ENCODE data around the gene MOB3C. TPM values are rescaled to one million over a fixed set of nuclear protein-coding genes. Genes with fewer than 3 reads are reported as not detected.

Gene MOB3C
- total RNA-seq, 2 experiments from 2014 or later: 2.7 to 3.8 TPM

DNA sequence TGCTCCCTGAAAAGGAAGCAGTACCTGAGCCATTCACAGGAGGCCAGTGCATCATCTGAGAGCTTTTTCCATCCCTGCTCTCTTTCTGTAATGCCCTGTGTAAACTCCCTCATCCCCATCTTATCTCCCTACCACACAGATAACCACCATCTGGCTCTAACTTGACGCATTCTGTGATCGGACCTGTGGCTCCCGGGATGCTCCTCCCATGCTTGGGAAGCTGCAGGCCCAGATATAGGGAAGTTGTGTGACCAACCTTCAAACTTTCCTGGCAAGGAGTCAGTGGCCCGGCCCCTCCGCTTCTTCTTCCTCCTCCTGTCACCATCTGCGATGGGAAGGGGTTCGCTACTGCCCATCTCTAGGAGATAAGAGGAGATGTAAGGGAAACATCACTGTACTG, 33.6 kb downstream of the MOB3C start:
- no peak overlapping the region for H3K27ac ChIP-seq (ENCODE audit: low read depth, low read length, poor library complexity, severe bottlenecking)
- H3K4me3 ChIP-seq (ENCODE audit: low read depth, low read length, poor library complexity, severe bottlenecking): no peak overlapping the region
- H3K9me2 ChIP-seq (ENCODE audit: insufficient read depth, low read length): no peaks in the 10 kb centered on the region
- BruUV-seq (replicated peaks): no TSS peak
- no peaks in the 10 kb centered on the region for H3K9me3 ChIP-seq (ENCODE audit: low read length)
- no peaks in the 10 kb centered on the region for H3K4me1 ChIP-seq (ENCODE audit: insufficient read depth, low read length, poor library complexity, severe bottlenecking)
- H4K20me1 ChIP-seq (ENCODE audit: insufficient read depth, low read length): no peaks in the 10 kb centered on the region
- H2AFZ ChIP-seq (ENCODE audit: low read length): no peak overlapping the region
- ChIA-PET CTCF (ENCODE audit: unreplicated experiment) (no interaction called here), POLR2A (no interaction called here)
- H3K79me2 ChIP-seq (ENCODE audit: insufficient read depth, low read depth, low read length): no peaks in the 10 kb centered on the region
- no peak for DNase-seq (ENCODE audit: low spot score)
- no peak overlapping the region for H3K4me2 ChIP-seq (ENCODE audit: low read length)
- TF ChIP-seq, protein P1, sequence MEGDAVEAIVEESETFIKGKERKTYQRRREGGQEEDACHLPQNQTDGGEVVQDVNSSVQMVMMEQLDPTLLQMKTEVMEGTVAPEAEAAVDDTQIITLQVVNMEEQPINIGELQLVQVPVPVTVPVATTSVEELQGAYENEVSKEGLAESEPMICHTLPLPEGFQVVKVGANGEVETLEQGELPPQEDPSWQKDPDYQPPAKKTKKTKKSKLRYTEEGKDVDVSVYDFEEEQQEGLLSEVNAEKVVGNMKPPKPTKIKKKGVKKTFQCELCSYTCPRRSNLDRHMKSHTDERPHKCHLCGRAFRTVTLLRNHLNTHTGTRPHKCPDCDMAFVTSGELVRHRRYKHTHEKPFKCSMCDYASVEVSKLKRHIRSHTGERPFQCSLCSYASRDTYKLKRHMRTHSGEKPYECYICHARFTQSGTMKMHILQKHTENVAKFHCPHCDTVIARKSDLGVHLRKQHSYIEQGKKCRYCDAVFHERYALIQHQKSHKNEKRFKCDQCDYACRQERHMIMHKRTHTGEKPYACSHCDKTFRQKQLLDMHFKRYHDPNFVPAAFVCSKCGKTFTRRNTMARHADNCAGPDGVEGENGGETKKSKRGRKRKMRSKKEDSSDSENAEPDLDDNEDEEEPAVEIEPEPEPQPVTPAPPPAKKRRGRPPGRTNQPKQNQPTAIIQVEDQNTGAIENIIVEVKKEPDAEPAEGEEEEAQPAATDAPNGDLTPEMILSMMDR (conservative IDR thresholded peaks at IDR 0.05; ENCODE audit: low read length): no peak
- no peak for TF ChIP-seq EZH2phosphoT487 (IDR thresholded peaks at IDR 0.05; ENCODE audit: borderline replicate concordance, low read depth, low read length)
- peaks cover 17% of the 10 kb centered on the region; the same call in 1 of the 2 replicates for H3K36me3 ChIP-seq (ENCODE audit: insufficient read depth, low read length)
- intact Hi-C loops (cut with micrococcal nuclease; ENCODE audit: unreplicated experiment): no loop called here

DNA sequence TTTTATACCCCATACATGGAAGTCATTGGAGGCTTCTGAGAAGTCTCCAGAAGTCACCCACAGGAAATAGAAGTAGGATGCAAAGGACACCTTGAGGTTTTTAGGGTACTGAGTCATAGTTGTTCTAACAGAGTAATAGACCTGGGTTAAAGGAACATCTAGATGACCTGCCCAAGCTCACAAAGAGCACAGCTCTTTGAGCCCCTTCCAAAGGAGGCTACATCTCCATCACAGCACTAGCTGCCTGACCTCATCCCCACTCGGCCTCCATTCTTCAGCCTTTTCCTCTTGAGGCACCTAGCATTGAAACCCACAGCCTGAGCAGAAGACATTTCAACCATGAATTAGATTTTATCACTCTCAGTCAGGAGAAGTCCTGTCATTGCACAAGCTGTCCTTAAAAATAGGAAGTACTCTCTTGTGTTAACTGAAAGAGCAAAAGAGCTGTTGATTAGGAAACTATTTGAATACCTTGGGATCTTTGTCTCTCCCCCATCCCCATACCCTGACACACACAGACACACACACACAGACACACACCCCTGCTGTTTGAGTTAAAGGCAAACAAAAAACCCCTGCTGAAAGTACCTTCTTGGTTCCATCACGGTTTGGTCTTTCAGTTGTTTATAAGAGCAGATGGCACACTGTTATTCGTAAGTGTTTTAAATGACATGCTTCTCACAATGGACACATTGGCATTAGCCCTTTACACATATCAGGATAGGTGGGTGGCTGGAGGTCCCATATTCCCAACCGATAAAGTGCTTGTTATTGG, 34.7 kb downstream of the MOB3C start:
- no peaks in the 10 kb centered on the region for H3K9me2 ChIP-seq (ENCODE audit: insufficient read depth, low read length)
- H3K4me2 ChIP-seq (ENCODE audit: low read length): no peak overlapping the region
- H3K4me1 ChIP-seq (ENCODE audit: insufficient read depth, low read length, poor library complexity, severe bottlenecking): no peaks in the 10 kb centered on the region
- H2AFZ ChIP-seq (ENCODE audit: low read length): no peak overlapping the region
- TF ChIP-seq, protein P1 (conservative IDR thresholded peaks at IDR 0.05; ENCODE audit: low read length): no peak
- no peak overlapping the region for H3K4me3 ChIP-seq (ENCODE audit: low read depth, low read length, poor library complexity, severe bottlenecking)
- no TSS peak for BruUV-seq (replicated peaks)
- POLR2A ChIA-PET: no interaction called here
- no peak overlapping the region for H3K27ac ChIP-seq (ENCODE audit: low read depth, low read length, poor library complexity, severe bottlenecking)
- H4K20me1 ChIP-seq (ENCODE audit: insufficient read depth, low read length): no peaks in the 10 kb centered on the region
- CTCF ChIA-PET (ENCODE audit: unreplicated experiment): no interaction called here
- no peaks in the 10 kb centered on the region for H3K79me2 ChIP-seq (ENCODE audit: insufficient read depth, low read depth, low read length)
- intact Hi-C loops (cut with micrococcal nuclease; ENCODE audit: unreplicated experiment): no loop called here
- H3K9me3 ChIP-seq (ENCODE audit: low read length): no peaks in the 10 kb centered on the region
- H3K36me3 ChIP-seq (ENCODE audit: insufficient read depth, low read length): peaks cover 17% of the 10 kb centered on the region; the same call in 1 of the 2 replicates
- DNase-seq (ENCODE audit: low spot score): no peak

DNA sequence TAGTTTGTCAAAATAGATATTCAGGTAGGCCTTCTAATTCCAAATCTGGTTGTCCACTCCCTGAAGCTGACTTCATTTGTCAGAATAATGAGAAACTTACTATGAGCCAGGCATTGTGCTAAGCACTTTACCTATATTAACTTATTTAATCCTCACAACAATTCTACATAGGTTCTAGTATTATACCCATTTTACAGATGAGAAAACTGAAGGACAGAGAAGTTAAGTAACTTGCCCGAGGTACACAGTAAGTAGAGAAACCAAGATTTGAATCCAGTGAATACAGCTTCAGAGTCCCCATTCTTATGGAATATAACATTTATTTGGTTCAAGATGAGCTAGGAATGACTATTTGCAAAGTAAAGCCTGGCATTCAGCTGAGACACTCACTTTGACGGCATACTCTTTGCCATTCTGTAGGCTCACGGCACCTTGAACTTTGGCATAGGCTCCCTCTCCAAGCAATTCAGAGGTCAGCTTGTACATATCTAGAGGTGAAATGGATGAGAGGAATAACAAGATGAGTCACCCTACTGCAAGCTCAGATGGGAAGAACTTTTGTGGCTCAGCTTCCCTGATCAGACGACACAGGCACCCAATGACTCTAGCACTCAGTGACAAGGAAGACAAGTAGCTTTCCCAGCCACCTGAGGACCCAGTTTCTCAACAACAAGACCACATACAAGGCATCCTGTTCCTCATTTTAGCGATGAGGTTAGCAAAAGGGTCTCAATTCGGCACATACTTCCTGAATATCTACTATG, 36.3 kb downstream of the MOB3C start:
- Histone ChIP-seq H4K20me1 (ENCODE audit: insufficient read depth, low read length) (no peaks in the 10 kb centered on the region), H3K4me1 (ENCODE audit: insufficient read depth, low read length, poor library complexity, severe bottlenecking) (no peaks in the 10 kb centered on the region), H3K9me2 (ENCODE audit: insufficient read depth, low read length) (no peaks in the 10 kb centered on the region), H2AFZ (ENCODE audit: low read length) (no peak overlapping the region), H3K36me3 (ENCODE audit: insufficient read depth, low read length) (peaks cover 17% of the 10 kb centered on the region; the same call in 1 of the 2 replicates), H3K79me2 (ENCODE audit: insufficient read depth, low read depth, low read length) (no peaks in the 10 kb centered on the region), H3K27ac (ENCODE audit: low read depth, low read length, poor library complexity, severe bottlenecking) (no peak overlapping the region), H3K9me3 (ENCODE audit: low read length) (no peaks in the 10 kb centered on the region), H3K4me3 (ENCODE audit: low read depth, low read length, poor library complexity, severe bottlenecking) (no peak overlapping the region), H3K4me2 (ENCODE audit: low read length) (no peak overlapping the region)
- ChIA-PET CTCF (ENCODE audit: unreplicated experiment) (no interaction called here), POLR2A (no interaction called here)
- DNase-seq (ENCODE audit: low spot score): no peak
- TF ChIP-seq, protein P1 (conservative IDR thresholded peaks at IDR 0.05; ENCODE audit: low read length): no peak
- no peak for TF ChIP-seq EZH2phosphoT487 (IDR thresholded peaks at IDR 0.05; ENCODE audit: borderline replicate concordance, low read depth, low read length)
- intact Hi-C loops (cut with micrococcal nuclease; ENCODE audit: unreplicated experiment): no loop called here
- no TSS peak for BruUV-seq (replicated peaks)

Data from OCI-LY7 (cell line).